ENCODE measurements around the gene THSD8.
"Not testable (repeated sequence)": the region's sequence is repeated elsewhere in the genome, so short reads cannot be mapped to it uniquely, and the experiment has no call there.

The THSD8 gene

GRCh38 chr19:12796146-12797071 lies 5.5 kb upstream of the THSD8 start:
- no peak overlapping the region for H3K4me3 ChIP-seq (ENCODE audit: low read depth, low read length)
- DNase-seq (ENCODE audit: low read depth) = no peak

GRCh38 chr19:12797141-12797587 lies 4.7 kb upstream of the THSD8 start:
- no peak overlapping the region for H3K4me3 ChIP-seq (ENCODE audit: low read depth, low read length)
- no peak for TF ChIP-seq CTCF (IDR thresholded peaks at IDR 0.05; ENCODE audit: low read depth, low read length, missing control alignments)
- DNase-seq (ENCODE audit: low read depth) = no peak

More at GRCh38 chr19:12796146-12797071, 5.5 kb upstream of the THSD8 start:
- peak; percentile 99 for TF ChIP-seq CTCF (IDR thresholded peaks at IDR 0.05; ENCODE audit: low read depth, low read length, missing control alignments)

- not testable (repeated sequence) for DNase-seq (ENCODE audit: low read depth); H3K4me3 ChIP-seq (ENCODE audit: low read depth, low read length)
Observed at GRCh38 chr19:12797607-12798006, 4.3 kb upstream of the THSD8 start.

- DNase-seq (ENCODE audit: low read depth) = no peak
- no peak for TF ChIP-seq CTCF (IDR thresholded peaks at IDR 0.05; ENCODE audit: low read depth, low read length, missing control alignments)
- H3K4me3 ChIP-seq (ENCODE audit: low read depth, low read length) = 0 out of 2 replicates have a peak overlapping the region, but pooled peaks have one; percentile 77
Observed at GRCh38 chr19:12799742-12800465, 2.0 kb upstream of the THSD8 start.

GRCh38 chr19:12800466-12800770 lies 1.5 kb upstream of the THSD8 start:
- peak overlapping the region; percentile 77 for H3K4me3 ChIP-seq (ENCODE audit: low read depth, low read length)
- no peak for DNase-seq (ENCODE audit: low read depth)

GRCh38 chr19:12800923-12801465 lies 875 bp upstream of the THSD8 start:
- H3K4me3 ChIP-seq (ENCODE audit: low read depth, low read length) = peak overlapping the region; percentile 77
- no peak for DNase-seq (ENCODE audit: low read depth)
- TF ChIP-seq CTCF (IDR thresholded peaks at IDR 0.05; ENCODE audit: low read depth, low read length, missing control alignments) = no peak

More at GRCh38 chr19:12800466-12800770, 1.5 kb upstream of the THSD8 start:
- TF ChIP-seq CTCF (IDR thresholded peaks at IDR 0.05; ENCODE audit: low read depth, low read length, missing control alignments) = no peak
